ENCODE data around the gene CSPG4. TPM values are rescaled to one million over a fixed set of nuclear protein-coding genes. Genes with fewer than 3 reads are reported as not detected.

The CSPG4 gene
- total and polyA plus RNA-seq, 2 of the 13 experiments (the other 11 are each of a cell fraction or from before 2014, with no cell fraction given): 0.01 to 0.04 TPM

- no peak for TF ChIP-seq GMEB2 (CRISPR knock-in tag; IDR thresholded peaks at IDR 0.05; ENCODE audit: low read depth)
- peak; percentile 76 for TF ChIP-seq POLR2G (IDR thresholded peaks at IDR 0.05; ENCODE audit: low read depth, low read length)
- TF ChIP-seq, protein P1, sequence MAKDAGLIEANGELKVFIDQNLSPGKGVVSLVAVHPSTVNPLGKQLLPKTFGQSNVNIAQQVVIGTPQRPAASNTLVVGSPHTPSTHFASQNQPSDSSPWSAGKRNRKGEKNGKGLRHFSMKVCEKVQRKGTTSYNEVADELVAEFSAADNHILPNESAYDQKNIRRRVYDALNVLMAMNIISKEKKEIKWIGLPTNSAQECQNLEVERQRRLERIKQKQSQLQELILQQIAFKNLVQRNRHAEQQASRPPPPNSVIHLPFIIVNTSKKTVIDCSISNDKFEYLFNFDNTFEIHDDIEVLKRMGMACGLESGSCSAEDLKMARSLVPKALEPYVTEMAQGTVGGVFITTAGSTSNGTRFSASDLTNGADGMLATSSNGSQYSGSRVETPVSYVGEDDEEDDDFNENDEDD (CRISPR knock-in tag; IDR thresholded peaks at IDR 0.05; ENCODE audit: borderline replicate concordance): peak; percentile 71; the same call in 1 of the 2 replicates
- TF ChIP-seq ZKSCAN8 (CRISPR knock-in tag; IDR thresholded peaks at IDR 0.05; ENCODE audit: borderline replicate concordance): no peak
- TF ChIP-seq ZBTB2 (CRISPR knock-in tag; IDR thresholded peaks at IDR 0.05; ENCODE audit: low read depth): no peak
- no peak for TF ChIP-seq SP2 (CRISPR knock-in tag; IDR thresholded peaks at IDR 0.05)
- no peak for TF ChIP-seq SRSF9 (IDR thresholded peaks at IDR 0.05; ENCODE audit: borderline replicate concordance, insufficient read depth, low read depth, low read length, poor library complexity, severe bottlenecking)
- TF ChIP-seq RAD51 (IDR thresholded peaks at IDR 0.05; ENCODE audit: borderline replicate concordance): peak; percentile 95
- TF ChIP-seq, protein P2, sequence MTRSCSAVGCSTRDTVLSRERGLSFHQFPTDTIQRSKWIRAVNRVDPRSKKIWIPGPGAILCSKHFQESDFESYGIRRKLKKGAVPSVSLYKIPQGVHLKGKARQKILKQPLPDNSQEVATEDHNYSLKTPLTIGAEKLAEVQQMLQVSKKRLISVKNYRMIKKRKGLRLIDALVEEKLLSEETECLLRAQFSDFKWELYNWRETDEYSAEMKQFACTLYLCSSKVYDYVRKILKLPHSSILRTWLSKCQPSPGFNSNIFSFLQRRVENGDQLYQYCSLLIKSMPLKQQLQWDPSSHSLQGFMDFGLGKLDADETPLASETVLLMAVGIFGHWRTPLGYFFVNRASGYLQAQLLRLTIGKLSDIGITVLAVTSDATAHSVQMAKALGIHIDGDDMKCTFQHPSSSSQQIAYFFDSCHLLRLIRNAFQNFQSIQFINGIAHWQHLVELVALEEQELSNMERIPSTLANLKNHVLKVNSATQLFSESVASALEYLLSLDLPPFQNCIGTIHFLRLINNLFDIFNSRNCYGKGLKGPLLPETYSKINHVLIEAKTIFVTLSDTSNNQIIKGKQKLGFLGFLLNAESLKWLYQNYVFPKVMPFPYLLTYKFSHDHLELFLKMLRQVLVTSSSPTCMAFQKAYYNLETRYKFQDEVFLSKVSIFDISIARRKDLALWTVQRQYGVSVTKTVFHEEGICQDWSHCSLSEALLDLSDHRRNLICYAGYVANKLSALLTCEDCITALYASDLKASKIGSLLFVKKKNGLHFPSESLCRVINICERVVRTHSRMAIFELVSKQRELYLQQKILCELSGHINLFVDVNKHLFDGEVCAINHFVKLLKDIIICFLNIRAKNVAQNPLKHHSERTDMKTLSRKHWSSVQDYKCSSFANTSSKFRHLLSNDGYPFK (CRISPR knock-in tag; IDR thresholded peaks at IDR 0.05; ENCODE audit: borderline replicate concordance): peak; percentile 74; the same call in 1 of the 2 replicates
- TF ChIP-seq PHF20 (CRISPR knock-in tag; IDR thresholded peaks at IDR 0.05): peak; percentile 73
- TF ChIP-seq MEF2D (CRISPR knock-in tag; IDR thresholded peaks at IDR 0.05): no peak; the same call in 1 of the 2 replicates
- TF ChIP-seq ZNF501 (CRISPR knock-in tag; IDR thresholded peaks at IDR 0.05): peak; percentile 50; the same call in 1 of the 2 replicates
- TF ChIP-seq DNMT1 (CRISPR knock-in tag; IDR thresholded peaks at IDR 0.05): no peak
- TF ChIP-seq BHLHE40 (IDR thresholded peaks at IDR 0.05; ENCODE audit: low read length): peak; percentile 82
- peak; percentile 53 for TF ChIP-seq TEAD3 (CRISPR knock-in tag; optimal IDR thresholded peaks at IDR 0.05; ENCODE audit: borderline replicate concordance)
- no peak for TF ChIP-seq ELK4 (CRISPR knock-in tag; IDR thresholded peaks at IDR 0.05; ENCODE audit: borderline replicate concordance)
- peak; percentile 65 for TF ChIP-seq PHF8 (CRISPR knock-in tag; IDR thresholded peaks at IDR 0.05)
- TF ChIP-seq ZFP62 (CRISPR knock-in tag; IDR thresholded peaks at IDR 0.05): no peak
- TF ChIP-seq KLF13 (CRISPR knock-in tag; IDR thresholded peaks at IDR 0.05): no peak
- TF ChIP-seq SSRP1 (CRISPR knock-in tag; IDR thresholded peaks at IDR 0.05): no peak
- 0 out of 2 replicates have a peak, but pooled peaks have one; percentile 29 for TF ChIP-seq ZNF557 (CRISPR knock-in tag; IDR thresholded peaks at IDR 0.05)
- TF ChIP-seq ZBTB1 (CRISPR knock-in tag; IDR thresholded peaks at IDR 0.05; ENCODE audit: borderline replicate concordance): no peak
Observed at GRCh38 chr15:75758071-75758872, 45.6 kb upstream of the CSPG4 start (continued).

Data from HepG2 (cell line).